SK-N-SH (cell line): ENCODE results near the gene DDR1. TPM values are rescaled to one million over a fixed set of nuclear protein-coding genes. Genes with fewer than 3 reads are reported as not detected.

Experiments
- CTCF ChIA-PET: fragments of 300-600, 350-600 bp; formaldehyde crosslinking; extraction: SDS; loops from one replicate; lab custom pipeline; 2021; lab: Yijun Ruan, JAX
- POLR2A ChIA-PET: fragments of 350-600 bp; sonication (Branson Sonifier 250); formaldehyde crosslinking; extraction: SDS; loops from one replicate; lab custom pipeline; 2020; ENCODE audit warnings: antibody characterized with exemption, inconsistent platforms; lab: Yijun Ruan, JAX
- DNase-seq: peaks from one replicate; pipeline ENCODE4 v3.0.0; 2012
- H2AFZ ChIP-seq: fragments of 200-600 bp; sonication (generic); 2 replicates; pipeline ENCODE4 v1.8.1; 2016; ENCODE audit warnings: antibody characterized with exemption, mild to moderate bottlenecking, low read depth
- H3F3A ChIP-seq: fragments of 200-600 bp; sonication (generic); replicated peaks from 2 replicates; pipeline ENCODE3; 2016; ENCODE audit warnings: antibody characterized with exemption, mild to moderate bottlenecking; ENCODE audit not compliant: insufficient read depth
- H3K27ac ChIP-seq, 2 experiments: fragments of 200-500 bp in 1 of 2; fragments of 200-600 bp in 1 of 2; sonication (Bioruptor generic) in 1 of 2; sonication (generic), shearing (Covaris generic) in 1 of 2; 2 replicates each; pipeline versions ENCODE4 v1.5.1 to v1.6.1; 2014 to 2016; ENCODE audit warnings: low read depth in 2 of 2, inconsistent platforms in 1 of 2, low read length in 1 of 2, mild to moderate bottlenecking in 1 of 2, mixed read lengths in 1 of 2
- H3K27me3 ChIP-seq: fragments of 200-600 bp; sonication (generic), shearing (Covaris generic); 2 replicates; pipeline ENCODE4 v1.6.1; 2016; ENCODE audit warnings: mixed run types; ENCODE audit not compliant: insufficient read depth
- H3K36me3 ChIP-seq, 2 experiments: fragments of 200-500 bp in 1 of 2; fragments of 200-600 bp in 1 of 2; sonication (Bioruptor generic) in 1 of 2; sonication (generic) in 1 of 2; replicated peaks in 1 of 2; 2 replicates each; pipeline versions ENCODE3 to v1.5.1; 2014 to 2016; ENCODE audit warnings: low read length in 1 of 2, mild to moderate bottlenecking in 1 of 2; ENCODE audit not compliant: insufficient read depth in 2 of 2, control insufficient read depth in 1 of 2
- H3K4me1 ChIP-seq, 2 experiments: fragments of 200-500 bp in 1 of 2; fragments of 200-600 bp in 1 of 2; sonication (Bioruptor generic) in 1 of 2; sonication (generic), shearing (Covaris generic) in 1 of 2; 2 replicates each; pipeline versions ENCODE4 v1.5.1 to v1.6.1; 2014 to 2016; ENCODE audit warnings: low read depth in 1 of 2, low read length in 1 of 2, mixed run types in 1 of 2; ENCODE audit not compliant: insufficient read depth in 2 of 2, control insufficient read depth in 1 of 2
- H3K4me2 ChIP-seq: fragments of 200-600 bp; sonication (generic), shearing (Covaris generic); 2 replicates; pipeline ENCODE4 v1.6.1; 2017; ENCODE audit warnings: mixed run types
- H3K4me3 ChIP-seq, 2 experiments: fragments of 200-500 bp in 1 of 2; fragments of 200-600 bp in 1 of 2; sonication (Bioruptor generic) in 1 of 2; sonication (generic), shearing (Covaris generic) in 1 of 2; 2 replicates each; pipeline versions ENCODE4 v1.5.1 to v1.8.1; 2014 to 2016; ENCODE audit warnings: low read depth in 2 of 2, inconsistent platforms in 1 of 2, low read length in 1 of 2, mild to moderate bottlenecking in 1 of 2, mixed read lengths in 1 of 2, moderate library complexity in 1 of 2
- H3K79me2 ChIP-seq: fragments of 200-600 bp; sonication (generic); 2 replicates; pipeline ENCODE4 v1.8.1; 2017; ENCODE audit warnings: mild to moderate bottlenecking; ENCODE audit not compliant: insufficient read depth
- H3K9ac ChIP-seq: fragments of 200-600 bp; sonication (generic); 2 replicates; pipeline ENCODE4 v1.6.1; 2017; ENCODE audit warnings: mixed run types
- H3K9me2 ChIP-seq: fragments of 200-600 bp; sonication (generic); 2 replicates; pipeline ENCODE4 v1.6.1; 2017; ENCODE audit warnings: mixed run types
- H3K9me3 ChIP-seq: fragments of 200-600 bp; sonication (generic); 2 replicates; pipeline ENCODE4 v1.6.1; 2017; ENCODE audit warnings: mixed run types, mild to moderate bottlenecking, moderate library complexity
- H4K20me1 ChIP-seq: fragments of 200-600 bp; sonication (generic); 2 replicates; pipeline ENCODE4 v1.6.1; 2017; ENCODE audit warnings: mild to moderate bottlenecking, mixed run types; ENCODE audit not compliant: insufficient read depth
- EP300 ChIP-seq, 2 experiments: IDR thresholded peaks; 2 replicates each; pipeline versions ENCODE4 v1.4.0 to v1.6.1; 2012; ENCODE audit warnings: borderline replicate concordance in 1 of 2, low read depth in 1 of 2, low read length in 1 of 2
- FOSL2 ChIP-seq: IDR thresholded peaks from 2 replicates; pipeline ENCODE4 v1.4.0; 2012; ENCODE audit warnings: low read depth, mild to moderate bottlenecking, moderate library complexity, borderline replicate concordance
- FOXJ3 ChIP-seq: sonication (generic); formaldehyde crosslinking; IDR thresholded peaks from 2 replicates; pipeline ENCODE4 v1.5.1; 2020; ENCODE audit warnings: mild to moderate bottlenecking, missing genetic modification reagents
- GABPA ChIP-seq: IDR thresholded peaks from 2 replicates; pipeline ENCODE4 v1.4.0; 2012; ENCODE audit warnings: low read depth, mild to moderate bottlenecking
- GATA2 ChIP-seq: sonication (generic); formaldehyde crosslinking; IDR thresholded peaks from 2 replicates; pipeline ENCODE4 v1.5.0; 2020; ENCODE audit warnings: mild to moderate bottlenecking, missing genetic modification reagents
- JUND ChIP-seq: IDR thresholded peaks from 2 replicates; pipeline ENCODE4 v1.4.0; 2012
- NRF1 ChIP-seq: IDR thresholded peaks from 2 replicates; pipeline ENCODE4 v1.6.1; 2012; ENCODE audit warnings: low read depth, mild to moderate bottlenecking, low read length
- RCOR1 ChIP-seq: fragments of 150-350 bp; IDR thresholded peaks from 2 replicates; pipeline ENCODE4 v1.6.1; 2017; ENCODE audit warnings: antibody characterized with exemption, low read length
- REST ChIP-seq: IDR thresholded peaks from 2 replicates; pipeline ENCODE4 v1.6.1; 2012; ENCODE audit warnings: mild to moderate bottlenecking, low read depth, low read length, moderate library complexity
- RXRA ChIP-seq: IDR thresholded peaks from 2 replicates; pipeline ENCODE4 v1.4.0; 2012; ENCODE audit warnings: low read depth, mild to moderate bottlenecking, borderline replicate concordance
- SMC3 ChIP-seq: IDR thresholded peaks from 2 replicates; pipeline ENCODE4 v1.6.1; 2012; ENCODE audit warnings: low read depth, low read length, improper control_type of control experiment
- YY1 ChIP-seq: IDR thresholded peaks from 2 replicates; pipeline ENCODE4 v1.4.0; 2012; ENCODE audit warnings: low read depth, mild to moderate bottlenecking
- WGBS: methylation state at CpG from one replicate; pipeline ENCODE4 v1.1.6; 2017; ENCODE audit warnings: low lambda C conversion rate; 5-methylcytosine and 5-hydroxymethylcytosine counted together
- polyA plus RNA-seq, 3 experiments: library from polyadenylated mRNA; depleted of rRNA; stranded (reverse); fragments of >200 nt; gene quantifications; 2 replicates each; pipeline ENCODE4 v1.2.3, GENCODE V29; 2012
- TF ChIP-seq, protein P1 (sequence below): fragments of 150-350 bp; IDR thresholded peaks from 2 replicates; pipeline ENCODE4 v1.6.1; 2016; ENCODE audit warnings: mild to moderate bottlenecking, low read depth, low read length
- TF ChIP-seq, protein P2 (sequence below): fragments of 200-600 bp; sonication (generic); IDR thresholded peaks from 2 replicates; pipeline ENCODE4 v1.6.1; 2017; ENCODE audit warnings: antibody characterized with exemption, mild to moderate bottlenecking, moderate library complexity

Gene DDR1
- polyA plus RNA-seq, 1 of the 3 experiments (the other 2 are of a cell fraction): 52.8 TPM

DNA sequence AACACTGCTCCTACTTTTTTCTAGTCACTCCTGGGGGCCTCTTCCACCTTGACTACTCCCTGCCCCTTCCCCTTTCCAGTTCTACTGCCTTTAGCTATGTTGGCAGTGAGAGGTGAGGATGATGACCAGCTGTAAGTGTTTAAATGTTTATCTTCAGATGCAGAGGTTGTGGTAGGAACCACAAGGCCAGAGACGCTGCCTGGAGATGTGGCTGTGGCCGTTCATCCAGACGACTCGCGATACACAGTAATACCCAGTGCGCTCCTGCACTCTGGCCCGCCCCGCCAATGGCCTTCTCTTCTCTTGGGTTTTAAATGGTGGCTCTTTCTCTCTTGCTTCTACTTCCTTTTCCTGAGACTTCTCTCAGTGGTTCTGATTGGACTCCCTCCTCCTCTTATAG is 34.4 kb downstream of the DDR1 start:
- CTCF ChIA-PET: interaction anchor here (0.6 to 7.2 kb wide), 7 partner anchors 20 to 169 kb away, joined by 3 to 86 read pairs (median 3); no protein-coding TSS in a partner anchor

More for the DNA sequence above, 34.4 kb downstream of the DDR1 start:
- H3K4me1 ChIP-seq: peaks cover 9 to 16% of the 10 kb centered on the region in 2 experiments; a peak in 3 of 4 replicates
- H3K27ac ChIP-seq: no peak overlapping the region
- DNase-seq: no peak
- POLR2A ChIA-PET: interaction anchor here (0.7 kb wide), 1 partner anchor 24 kb away, joined by 3 read pairs; no protein-coding TSS in a partner anchor
- no peaks in the 10 kb centered on the region for H3K27me3 ChIP-seq
- TF ChIP-seq, protein P1, sequence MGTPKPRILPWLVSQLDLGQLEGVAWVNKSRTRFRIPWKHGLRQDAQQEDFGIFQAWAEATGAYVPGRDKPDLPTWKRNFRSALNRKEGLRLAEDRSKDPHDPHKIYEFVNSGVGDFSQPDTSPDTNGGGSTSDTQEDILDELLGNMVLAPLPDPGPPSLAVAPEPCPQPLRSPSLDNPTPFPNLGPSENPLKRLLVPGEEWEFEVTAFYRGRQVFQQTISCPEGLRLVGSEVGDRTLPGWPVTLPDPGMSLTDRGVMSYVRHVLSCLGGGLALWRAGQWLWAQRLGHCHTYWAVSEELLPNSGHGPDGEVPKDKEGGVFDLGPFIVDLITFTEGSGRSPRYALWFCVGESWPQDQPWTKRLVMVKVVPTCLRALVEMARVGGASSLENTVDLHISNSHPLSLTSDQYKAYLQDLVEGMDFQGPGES: no peak
- TF ChIP-seq SMC3 (no peak), GATA2 (CRISPR knock-in tag) (no peak), GABPA (no peak), NRF1 (no peak), REST (no peak), JUND (no peak), RXRA (no peak), YY1 (no peak), EP300 (IDR thresholded peaks at IDR 0.05; ENCODE audit: borderline replicate concordance in 1 of 2, low read depth in 1 of 2, low read length in 1 of 2) (no peak), FOSL2 (no peak), RCOR1 (no peak), FOXJ3 (no peak)
- TF ChIP-seq, protein P2, sequence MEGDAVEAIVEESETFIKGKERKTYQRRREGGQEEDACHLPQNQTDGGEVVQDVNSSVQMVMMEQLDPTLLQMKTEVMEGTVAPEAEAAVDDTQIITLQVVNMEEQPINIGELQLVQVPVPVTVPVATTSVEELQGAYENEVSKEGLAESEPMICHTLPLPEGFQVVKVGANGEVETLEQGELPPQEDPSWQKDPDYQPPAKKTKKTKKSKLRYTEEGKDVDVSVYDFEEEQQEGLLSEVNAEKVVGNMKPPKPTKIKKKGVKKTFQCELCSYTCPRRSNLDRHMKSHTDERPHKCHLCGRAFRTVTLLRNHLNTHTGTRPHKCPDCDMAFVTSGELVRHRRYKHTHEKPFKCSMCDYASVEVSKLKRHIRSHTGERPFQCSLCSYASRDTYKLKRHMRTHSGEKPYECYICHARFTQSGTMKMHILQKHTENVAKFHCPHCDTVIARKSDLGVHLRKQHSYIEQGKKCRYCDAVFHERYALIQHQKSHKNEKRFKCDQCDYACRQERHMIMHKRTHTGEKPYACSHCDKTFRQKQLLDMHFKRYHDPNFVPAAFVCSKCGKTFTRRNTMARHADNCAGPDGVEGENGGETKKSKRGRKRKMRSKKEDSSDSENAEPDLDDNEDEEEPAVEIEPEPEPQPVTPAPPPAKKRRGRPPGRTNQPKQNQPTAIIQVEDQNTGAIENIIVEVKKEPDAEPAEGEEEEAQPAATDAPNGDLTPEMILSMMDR: no peak
- no peaks in the 10 kb centered on the region for H4K20me1 ChIP-seq
- H3F3A ChIP-seq: no peaks in the 10 kb centered on the region
- H3K9ac ChIP-seq: no peak overlapping the region
- no peak overlapping the region for H2AFZ ChIP-seq
- H3K4me2 ChIP-seq: no peak overlapping the region
- H3K79me2 ChIP-seq: no peaks in the 10 kb centered on the region
- WGBS: 97% methylated on average over 8 of the region's 8 CpGs
- no peaks in the 10 kb centered on the region for H3K9me3 ChIP-seq
- no peak overlapping the region for H3K4me3 ChIP-seq
- H3K36me3 ChIP-seq: peaks cover 15 to 33% of the 10 kb centered on the region in 2 experiments
- no peaks in the 10 kb centered on the region for H3K9me2 ChIP-seq
